Erythroblast (primary cell): Measurements from ENCODE around the gene CMIP.

ENCODE experiments used
- GATA1 ChIP-seq: IDR thresholded peaks from 2 replicates; pipeline ENCODE4 v1.6.1; 2011; ENCODE audit warnings: low read depth, mild to moderate bottlenecking, control low read depth, low read length, moderate library complexity
- POLR2A ChIP-seq: IDR thresholded peaks from 2 replicates; pipeline ENCODE4 v1.6.1; 2011; ENCODE audit warnings: mild to moderate bottlenecking, low read length

DNA sequence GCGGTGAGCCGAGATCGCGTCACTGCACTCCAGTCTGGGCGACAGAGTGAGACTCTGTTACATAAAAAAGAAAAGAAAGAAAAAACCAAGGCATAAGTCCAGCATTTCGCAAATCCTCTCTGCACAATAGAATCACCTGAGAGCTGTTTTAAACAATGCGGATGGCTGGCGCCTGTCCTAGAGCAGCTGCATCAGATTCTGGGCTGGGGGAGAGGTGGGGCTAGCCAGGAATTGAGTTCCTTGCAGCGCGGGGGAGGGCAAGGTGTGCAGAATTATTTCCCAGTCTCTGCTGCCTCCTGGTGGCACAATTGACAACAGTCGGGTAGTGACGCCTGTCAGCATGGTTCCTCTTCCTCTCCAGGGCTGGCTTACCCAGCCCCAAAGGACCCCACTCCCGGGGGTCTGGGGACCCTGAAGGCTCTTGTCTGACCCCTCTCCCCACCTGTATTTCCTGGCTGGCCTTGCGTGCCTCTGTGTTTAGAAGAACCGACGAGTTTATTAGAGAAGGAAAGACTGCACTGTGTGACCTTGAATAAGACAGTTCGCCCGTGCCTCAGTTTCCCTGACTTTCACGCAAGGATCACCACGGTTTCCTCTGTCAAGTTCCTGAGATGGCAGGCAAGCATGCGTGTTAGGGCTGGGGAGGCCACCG, 293.4 kb downstream of the CMIP start:
- TF ChIP-seq POLR2A (no peak), GATA1 (no peak)
